HL-60 (cell line): ENCODE results near the gene SLTM.
"Not testable (repeated sequence)": the region's sequence is repeated elsewhere in the genome, so short reads cannot be mapped to it uniquely, and the experiment has no call there.

Experiments
- DNase-seq, 2 experiments: peaks; one replicate each; pipeline ENCODE4 v3.0.0-alpha.2; 2010 to 2020; ENCODE audit warnings: low read depth in 1 of 2, low spot score in 1 of 2
- H3K27ac ChIP-seq: fragments of 250-450 bp; sonication (Bioruptor Pico); replicated peaks from 2 replicates; pipeline ENCODE4 v1.5.1; 2020; ENCODE audit warnings: mild to moderate bottlenecking, moderate library complexity
- H3K27me3 ChIP-seq: fragments of 250-450 bp; sonication (Bioruptor Pico); 2 replicates; pipeline ENCODE4 v1.5.1; 2021; ENCODE audit warnings: mild to moderate bottlenecking, moderate library complexity; ENCODE audit not compliant: insufficient read depth, poor library complexity, severe bottlenecking
- H3K4me3 ChIP-seq: replicated peaks from 2 replicates; pipeline ENCODE4 v1.5.1; 2011; ENCODE audit warnings: mild to moderate bottlenecking, control low read depth, low read length; ENCODE audit not compliant: insufficient read depth
- CTCF ChIP-seq: IDR thresholded peaks from one replicate; pipeline ENCODE4 v1.5.1; 2011; ENCODE audit warnings: low read length, control low read depth, inconsistent platforms; ENCODE audit not compliant: insufficient read depth
- GABPA ChIP-seq: IDR thresholded peaks from 2 replicates; pipeline ENCODE4 v1.6.1; 2012; ENCODE audit warnings: low read depth
- POLR2AphosphoS5 ChIP-seq: IDR thresholded peaks from 2 replicates; pipeline ENCODE4 v1.6.1; 2012; ENCODE audit warnings: low read depth
- REST ChIP-seq: IDR thresholded peaks from 2 replicates; pipeline ENCODE4 v1.6.1; 2012; ENCODE audit warnings: low read depth; ENCODE audit not compliant: insufficient replicate concordance
- SPI1 ChIP-seq: IDR thresholded peaks from 2 replicates; pipeline ENCODE4 v1.6.1; 2012; ENCODE audit warnings: low read depth, mild to moderate bottlenecking, borderline replicate concordance

Gene SLTM

DNA sequence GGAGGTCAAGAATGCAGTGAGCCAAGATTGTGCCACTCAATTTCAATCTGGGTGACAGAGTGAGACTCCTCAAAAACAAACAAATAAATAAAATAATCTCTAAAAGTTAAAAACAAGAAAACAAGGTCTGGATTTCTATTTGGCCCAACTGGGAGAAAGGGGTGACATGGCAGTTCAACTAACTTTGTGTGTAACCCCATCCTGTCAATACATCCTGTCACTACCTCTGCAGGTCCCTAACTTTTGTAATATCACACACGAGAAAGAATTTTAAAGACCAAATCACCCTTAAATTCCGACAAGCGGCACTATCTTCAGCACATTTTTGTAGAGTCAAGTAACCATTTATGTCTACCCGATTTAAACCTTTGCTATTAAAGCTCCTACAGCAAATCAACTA lies 10.2 kb downstream of the SLTM start:
- TF ChIP-seq POLR2AphosphoS5 = no peak
- TF ChIP-seq CTCF = no peak
- no peak for TF ChIP-seq REST
- Histone ChIP-seq H3K27me3 (no peaks in the 10 kb centered on the region), H3K4me3 (no peak overlapping the region), H3K27ac (no peak overlapping the region)
- no peak for DNase-seq

GRCh38 chr15:58921267-58921790 lies 12.2 kb downstream of the SLTM start:
- Histone ChIP-seq H3K4me3 (no peak overlapping the region), H3K27me3 (no peaks in the 10 kb centered on the region), H3K27ac (no peak overlapping the region)
- TF ChIP-seq REST = no peak
- TF ChIP-seq CTCF = no peak
- no peak for TF ChIP-seq GABPA
- no peak for TF ChIP-seq SPI1
- TF ChIP-seq POLR2AphosphoS5 = no peak
- DNase-seq = no peak

DNA sequence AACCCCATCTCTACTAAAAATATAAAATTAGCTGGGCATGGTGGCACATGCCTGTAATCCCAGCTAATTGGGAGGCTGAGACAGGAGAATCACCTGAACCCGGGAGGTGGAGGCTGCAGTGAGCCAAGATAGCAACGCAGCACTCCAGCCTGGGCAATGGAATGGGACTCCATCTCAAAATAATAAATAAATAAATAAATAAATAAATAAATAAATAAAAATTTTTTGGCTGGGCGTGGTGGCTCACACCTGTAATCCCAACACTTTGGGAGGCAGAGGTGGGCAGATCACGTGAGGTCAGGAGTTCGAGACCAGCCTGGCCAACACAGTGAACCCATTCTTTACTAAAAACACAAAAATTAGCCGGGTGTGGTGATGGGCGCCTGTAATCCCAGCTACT lies 13.0 kb downstream of the SLTM start:
- H3K27me3 ChIP-seq, DNase-seq, H3K27ac ChIP-seq, H3K4me3 ChIP-seq: not testable (repeated sequence)

- Histone ChIP-seq H3K4me3 (no peak overlapping the region), H3K27me3 (no peaks in the 10 kb centered on the region), H3K27ac (no peak overlapping the region)
- TF ChIP-seq SPI1 = no peak
- no peak for TF ChIP-seq REST
- DNase-seq = no peak
These were observed 14.2 kb downstream of the SLTM start for GRCh38 chr15:58919232-58919631.
